Right hindlimb (tissue), 1 donor: ENCODE results near the gene PXMP4.
"Not testable (repeated sequence)": the region's sequence is repeated elsewhere in the genome, so short reads cannot be mapped to it uniquely, and the experiment has no call there.

Experiments
- DNase-seq: peaks from one replicate; pipeline ENCODE4 v3.0.0-alpha.2; 2018

Gene PXMP4, protein sequence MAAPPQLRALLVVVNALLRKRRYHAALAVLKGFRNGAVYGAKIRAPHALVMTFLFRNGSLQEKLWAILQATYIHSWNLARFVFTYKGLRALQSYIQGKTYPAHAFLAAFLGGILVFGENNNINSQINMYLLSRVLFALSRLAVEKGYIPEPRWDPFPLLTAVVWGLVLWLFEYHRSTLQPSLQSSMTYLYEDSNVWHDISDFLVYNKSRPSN

DNA sequence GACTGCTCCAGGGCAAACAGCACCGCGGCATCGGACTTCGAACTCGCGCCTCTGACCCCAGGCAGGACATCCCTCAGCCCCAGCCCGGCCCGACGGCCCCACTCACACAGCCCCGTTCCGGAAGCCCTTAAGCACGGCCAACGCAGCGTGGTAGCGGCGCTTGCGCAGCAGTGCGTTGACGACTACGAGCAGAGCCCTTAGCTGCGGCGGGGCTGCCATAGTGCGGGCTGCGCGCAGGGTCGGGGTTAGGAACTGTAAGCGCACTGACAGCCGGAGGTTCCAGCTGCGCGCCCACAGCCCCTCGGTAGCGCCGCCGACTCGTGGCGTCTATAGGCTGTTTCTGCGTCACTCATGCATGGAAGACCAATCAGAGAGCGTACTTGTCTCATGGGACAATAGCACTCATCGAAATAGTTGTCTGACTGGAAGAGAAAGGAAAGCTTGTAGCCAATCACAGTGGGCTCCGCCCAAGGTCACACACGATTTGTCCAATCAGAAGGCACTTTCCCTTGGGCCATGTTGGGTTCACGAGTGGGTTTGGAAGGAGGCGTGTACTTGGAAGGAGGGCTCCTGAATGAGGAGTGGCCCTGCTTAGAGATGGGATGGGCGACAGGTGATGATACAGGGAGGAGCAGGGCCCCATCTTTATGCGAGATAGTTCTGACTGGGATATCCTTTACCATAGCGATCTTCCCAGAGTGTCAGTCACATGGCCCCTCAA, at the start of gene PXMP4:
Gene PXMP4, minus strand, starts transcription at position 322 of the 721 bp plus-strand sequence. Its CDS starts 103 bp downstream, at position 219.
- peak; percentile 96 for DNase-seq

DNA sequence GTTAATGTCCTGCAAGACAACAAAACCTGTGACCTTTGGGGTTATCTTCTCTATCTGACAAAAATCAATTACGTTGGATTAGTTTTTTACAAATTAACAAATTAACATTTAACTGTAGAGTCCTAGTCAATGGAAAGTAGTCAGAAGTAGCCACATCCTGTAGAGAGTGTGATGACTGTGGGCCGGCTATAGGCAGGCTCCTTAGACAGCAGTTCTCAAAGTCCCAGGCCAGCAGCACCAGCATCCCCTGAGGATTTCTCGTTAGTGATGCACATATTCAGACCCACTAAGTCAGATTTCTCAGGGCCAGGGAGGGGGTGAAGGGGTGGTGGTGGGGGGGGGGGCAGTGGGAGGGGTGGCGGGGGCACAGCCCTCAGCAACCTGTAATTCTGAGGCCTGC, 48.9 kb upstream of the PXMP4 start:
- no peak for DNase-seq

DNA sequence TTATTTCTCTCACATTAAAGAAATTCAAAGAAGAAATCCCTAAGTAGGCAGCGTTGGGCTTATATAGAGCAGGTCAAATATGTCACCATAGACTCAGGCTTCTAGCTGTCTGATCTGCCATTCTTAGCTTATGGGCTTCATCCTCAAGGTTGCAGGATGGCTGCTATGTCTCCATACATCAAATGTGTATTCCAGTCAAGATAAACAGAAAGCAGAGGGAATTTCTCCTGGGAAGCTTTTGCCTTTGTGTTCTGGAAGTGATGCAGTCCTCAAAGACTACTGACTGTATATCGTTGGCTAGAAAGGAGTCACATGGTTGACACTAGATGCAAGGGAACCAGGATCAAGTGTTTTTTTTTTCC, 47.6 kb upstream of the PXMP4 start:
- DNase-seq = no peak

DNA sequence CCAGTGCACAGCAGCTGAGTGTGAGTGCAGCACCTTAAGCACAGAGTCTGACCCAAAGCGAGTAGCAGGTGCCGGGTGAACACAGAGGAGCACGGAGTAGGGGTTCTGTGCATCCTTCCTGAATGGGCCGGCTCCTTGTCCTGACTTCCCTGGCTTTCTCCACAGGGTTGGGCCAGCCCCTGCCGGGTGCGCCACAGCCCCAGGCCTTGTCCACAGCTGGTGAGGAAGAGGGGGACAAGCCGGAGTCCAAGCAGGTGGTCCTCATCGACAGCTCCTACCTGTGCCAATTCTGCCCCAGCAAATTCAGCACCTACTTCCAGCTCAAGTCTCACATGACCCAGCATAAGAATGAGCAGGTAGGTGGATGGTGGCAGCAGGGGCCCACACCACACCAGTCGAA, 46.6 kb upstream of the PXMP4 start:
- DNase-seq = no peak

DNA sequence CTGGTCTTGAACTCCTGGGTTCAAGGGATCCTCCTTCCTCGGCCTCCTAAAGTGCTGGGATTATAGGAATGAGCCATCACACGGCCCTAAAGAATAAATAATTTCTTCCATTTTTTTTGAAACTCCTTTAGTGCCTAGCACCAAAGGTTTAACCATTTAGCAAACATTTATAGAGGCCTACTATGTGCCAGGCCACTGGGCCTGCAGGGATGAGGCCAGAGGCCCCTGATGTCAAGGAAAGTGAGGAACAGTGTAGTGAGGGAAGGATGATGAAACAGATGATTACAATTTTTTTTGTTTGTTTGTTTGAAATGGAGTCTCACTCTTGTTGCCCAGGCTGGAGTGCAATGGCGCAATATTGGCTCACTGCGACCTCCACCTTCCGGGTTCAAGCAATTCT, 45.5 kb upstream of the PXMP4 start:
- DNase-seq = no peak

DNA sequence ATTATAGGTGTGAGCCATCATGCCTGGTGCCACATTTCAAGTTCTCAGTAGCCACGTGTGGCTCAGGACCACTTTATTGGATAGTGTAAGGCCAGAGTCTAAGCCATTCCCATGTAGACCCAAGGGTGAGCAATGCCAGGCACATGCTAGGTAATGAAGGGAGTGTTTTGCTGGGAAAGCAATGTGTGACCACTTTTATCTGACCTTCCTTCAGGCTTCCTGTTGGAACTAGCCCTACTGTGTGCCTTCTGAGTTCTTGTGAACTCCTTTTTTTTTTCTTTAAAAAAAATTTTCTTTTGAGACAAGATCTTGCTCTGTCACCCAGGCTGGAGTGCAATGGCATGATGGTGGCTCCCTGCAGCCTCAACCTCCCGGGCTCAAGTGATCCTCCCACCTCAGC, 45.0 kb upstream of the PXMP4 start:
- no peak for DNase-seq

DNA sequence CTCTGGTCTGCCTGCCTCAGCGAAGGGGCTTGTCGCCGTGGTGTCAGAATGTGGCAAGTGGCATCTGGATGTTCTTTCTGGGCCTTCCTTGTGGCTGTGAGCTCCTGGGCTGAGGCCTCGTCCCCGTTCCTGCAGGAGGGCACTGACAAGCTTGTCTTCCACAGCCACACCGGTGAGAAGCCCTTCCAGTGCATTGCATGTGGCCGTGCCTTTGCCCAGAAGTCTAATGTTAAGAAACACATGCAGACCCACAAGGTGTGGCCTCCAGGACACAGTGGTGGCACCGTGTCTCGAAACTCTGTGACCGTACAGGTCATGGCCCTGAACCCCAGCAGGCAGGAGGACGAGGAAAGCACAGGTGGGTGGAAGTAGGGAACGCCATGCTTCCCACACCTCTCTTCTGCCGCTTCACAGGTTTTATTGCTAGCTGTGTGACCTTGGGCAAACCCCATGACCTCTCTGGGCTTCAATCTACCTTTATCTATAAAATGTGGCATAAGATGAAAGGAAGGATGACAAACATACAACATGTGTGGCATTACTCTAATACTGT, 41.7 kb upstream of the PXMP4 start:
- DNase-seq = no peak

DNA sequence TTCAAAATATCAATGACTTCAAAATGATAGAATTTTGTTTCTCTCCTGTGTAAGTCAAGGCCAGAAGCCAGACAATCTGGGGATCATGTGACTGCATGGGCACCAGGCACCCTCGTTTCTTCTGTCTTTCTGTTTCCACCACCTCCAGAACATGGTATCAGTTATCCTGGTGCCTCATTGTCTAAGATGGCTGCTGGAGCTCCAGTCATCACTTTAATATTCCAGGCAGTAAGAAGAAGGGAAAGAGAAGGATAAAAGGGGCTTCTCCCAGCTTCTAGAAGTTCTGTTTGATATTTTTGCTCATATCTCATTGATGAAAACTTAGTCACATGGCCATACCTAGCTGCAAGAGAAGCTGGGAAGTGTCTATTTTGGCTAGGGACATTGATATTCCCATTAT, 37.3 kb upstream of the PXMP4 start:
- no peak for DNase-seq

DNA sequence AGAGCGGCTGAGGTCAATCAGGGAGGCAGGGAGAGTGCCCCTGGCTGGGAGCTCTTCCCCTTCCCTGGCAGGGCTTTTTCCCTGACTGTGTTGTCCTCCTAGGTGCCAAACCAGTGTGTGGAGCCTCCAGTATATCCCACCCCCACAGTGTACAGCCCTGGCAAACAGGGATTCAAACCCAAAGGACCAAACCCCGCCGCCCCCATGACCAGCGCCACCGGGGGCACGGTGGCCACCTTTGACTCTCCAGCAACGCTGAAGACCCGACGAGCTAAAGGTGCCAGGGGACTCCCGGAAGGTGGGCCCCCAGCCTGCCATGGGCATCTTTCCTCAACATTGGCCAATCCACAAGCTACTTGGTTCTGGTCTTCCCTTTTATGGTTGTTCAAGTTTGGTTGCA, 36.9 kb upstream of the PXMP4 start:
- no peak for DNase-seq

DNA sequence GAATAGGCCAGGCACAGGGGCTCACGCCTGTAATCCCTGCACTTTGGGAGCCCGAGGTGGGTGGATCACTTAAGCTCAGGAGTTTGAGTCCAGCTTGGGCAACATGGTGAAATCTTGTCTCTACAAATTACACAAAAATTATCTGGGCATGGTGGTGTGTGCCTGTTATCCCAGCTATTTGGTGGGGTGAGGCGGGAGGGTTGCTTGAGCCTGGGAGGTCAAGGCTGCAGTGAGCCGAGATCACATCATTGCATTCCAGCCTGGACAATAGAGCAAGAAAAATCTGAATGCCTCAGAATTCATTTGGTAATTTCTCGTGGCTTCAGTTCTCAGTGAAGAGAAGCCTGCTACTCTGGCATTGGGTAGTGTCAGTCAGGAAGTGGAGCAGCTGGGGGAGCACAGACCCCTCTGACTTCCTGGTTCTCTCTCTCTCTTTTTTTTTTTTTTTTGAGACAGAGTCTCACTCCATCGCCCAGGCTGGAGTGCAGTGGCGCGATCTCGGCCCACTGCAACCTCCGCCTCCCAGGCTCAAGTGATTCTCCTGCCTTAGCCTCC, 35.9 kb upstream of the PXMP4 start:
- DNase-seq = not testable (repeated sequence)

DNA sequence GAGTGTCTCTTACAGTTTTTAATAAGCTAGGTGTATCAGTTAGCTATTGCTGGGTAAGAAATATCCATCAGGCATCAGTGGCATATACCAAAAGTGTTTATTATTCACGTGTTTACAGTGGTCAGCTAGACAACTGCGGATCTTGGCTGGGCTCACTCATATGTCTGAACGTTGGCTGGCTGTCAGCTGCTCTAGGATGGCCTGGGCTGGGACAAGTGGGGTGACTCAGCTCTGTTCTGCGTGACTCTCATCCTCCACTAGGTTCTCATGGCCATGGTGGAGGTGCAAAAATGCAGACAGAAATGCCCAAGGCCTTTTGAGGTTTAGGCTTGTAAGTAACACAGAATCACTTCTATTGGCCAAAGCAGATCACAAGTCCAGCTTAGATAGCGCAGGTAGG, 33.7 kb upstream of the PXMP4 start:
- no peak for DNase-seq

DNA sequence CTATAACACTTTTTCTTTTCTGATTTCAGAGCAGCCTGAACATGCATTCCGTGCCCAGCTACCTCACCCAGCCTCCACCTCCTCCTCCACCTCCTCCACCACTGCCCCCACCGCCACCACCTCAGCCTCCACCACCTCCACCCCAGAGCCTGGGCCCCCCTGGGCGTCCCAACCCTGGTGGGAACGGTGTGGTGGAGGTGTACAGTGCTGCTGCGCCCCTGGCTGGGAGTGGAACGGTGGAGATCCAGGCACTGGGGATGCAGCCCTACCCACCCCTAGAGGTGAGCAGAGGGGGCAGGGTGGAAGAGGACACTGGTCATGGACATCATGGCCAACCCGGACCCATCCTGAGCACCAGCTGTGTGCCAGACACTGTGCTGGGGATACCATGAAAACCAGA, 33.0 kb upstream of the PXMP4 start:
- no peak for DNase-seq

DNA sequence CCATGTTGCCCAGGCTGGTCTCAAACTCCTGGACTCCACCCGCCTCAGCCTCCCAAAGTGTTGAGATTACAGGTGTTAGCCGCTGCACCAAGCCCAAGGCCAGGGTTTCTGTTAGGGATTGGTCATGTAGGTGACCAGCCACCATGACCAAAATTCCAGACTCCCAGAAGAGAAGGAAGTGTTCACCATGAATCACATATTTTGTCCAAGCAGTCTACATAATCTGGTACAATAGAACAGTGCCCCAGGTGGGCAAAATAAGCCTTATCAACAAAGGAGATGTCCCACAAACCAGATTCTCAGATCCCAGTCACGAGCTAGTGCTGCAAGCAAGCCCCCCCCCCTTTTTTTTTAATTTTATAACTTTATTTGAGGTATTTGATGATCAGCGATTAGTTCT, 31.7 kb upstream of the PXMP4 start:
- no peak for DNase-seq

DNA sequence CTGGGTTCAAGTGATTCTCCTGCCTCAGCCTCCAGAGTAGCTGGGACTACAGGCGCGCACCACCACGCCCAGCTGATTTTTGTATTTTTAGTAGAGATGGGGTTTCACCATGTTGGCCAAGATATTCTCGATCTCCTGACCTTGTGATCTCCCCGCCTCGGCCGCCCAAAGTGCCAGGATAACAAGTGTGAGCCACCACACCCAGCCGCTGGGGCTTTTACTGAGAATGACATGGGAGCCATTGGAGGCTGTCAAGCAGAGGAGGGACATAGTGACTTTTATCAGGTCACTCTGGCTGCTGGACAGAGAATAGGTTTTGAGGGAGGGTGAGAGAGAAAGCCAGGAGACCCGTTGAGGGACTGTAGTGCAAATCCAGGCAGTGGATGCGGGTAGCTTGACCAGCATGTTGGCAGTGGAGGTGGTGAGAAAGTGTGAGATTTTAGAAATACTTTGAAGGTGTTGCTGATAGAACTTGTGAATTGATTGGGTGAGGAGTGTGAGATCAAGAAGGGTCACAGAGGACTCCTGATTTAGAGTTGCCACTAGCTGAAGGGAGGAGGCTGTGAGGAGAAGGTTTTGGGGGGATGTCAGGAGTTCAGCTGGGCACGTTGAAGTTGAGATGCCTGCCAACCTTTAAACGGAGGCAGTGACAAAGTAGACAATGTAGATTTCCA, 26.4 kb upstream of the PXMP4 start:
- no peak for DNase-seq

DNA sequence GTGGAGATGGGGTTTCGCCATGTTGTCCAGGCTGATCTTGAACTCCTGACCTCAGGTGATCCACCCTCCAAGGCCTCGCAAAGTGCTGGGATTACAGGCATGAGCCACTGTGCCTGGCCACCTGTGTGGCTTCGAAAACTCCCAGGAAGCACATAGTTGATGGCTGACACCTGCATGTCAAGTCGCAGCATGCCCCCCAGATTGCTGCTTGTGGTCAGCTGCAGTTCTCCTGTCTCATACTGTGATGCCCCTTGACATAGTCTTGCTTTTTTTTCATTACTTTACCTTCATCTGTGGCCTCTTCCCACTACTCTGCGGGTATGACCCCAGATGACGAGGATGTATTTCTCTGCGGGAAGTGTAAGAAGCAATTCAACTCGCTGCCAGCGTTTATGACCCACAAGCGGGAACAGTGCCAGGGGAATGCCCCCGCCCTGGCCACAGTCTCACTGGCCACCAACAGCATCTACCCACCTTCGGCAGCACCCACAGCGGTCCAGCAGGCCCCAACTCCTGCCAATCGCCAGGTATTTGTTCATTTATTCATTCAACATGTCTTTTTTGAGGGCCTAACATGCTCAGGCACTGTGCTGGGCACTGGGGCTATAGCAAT, 24.8 kb upstream of the PXMP4 start:
- DNase-seq = no peak

DNA sequence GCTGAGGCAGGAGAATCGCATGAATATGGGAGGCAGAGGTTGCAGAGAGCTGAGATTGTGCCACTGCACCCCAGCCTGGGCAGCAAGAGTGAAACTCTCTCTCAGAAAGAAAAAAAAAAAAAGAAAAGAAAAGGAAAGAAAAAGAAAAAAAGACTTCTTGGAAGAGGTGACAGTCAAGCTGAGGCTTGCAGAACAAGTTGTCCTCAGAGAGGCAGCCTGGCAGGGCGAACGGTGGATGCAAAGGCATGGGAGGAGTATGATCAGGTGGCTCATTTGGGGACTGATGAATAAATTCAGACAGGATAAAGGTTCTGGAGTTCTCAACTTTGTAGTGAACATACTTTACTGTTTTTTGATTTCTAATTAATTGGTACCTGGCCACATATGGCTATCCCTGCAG, 24.1 kb upstream of the PXMP4 start:
- no peak for DNase-seq

DNA sequence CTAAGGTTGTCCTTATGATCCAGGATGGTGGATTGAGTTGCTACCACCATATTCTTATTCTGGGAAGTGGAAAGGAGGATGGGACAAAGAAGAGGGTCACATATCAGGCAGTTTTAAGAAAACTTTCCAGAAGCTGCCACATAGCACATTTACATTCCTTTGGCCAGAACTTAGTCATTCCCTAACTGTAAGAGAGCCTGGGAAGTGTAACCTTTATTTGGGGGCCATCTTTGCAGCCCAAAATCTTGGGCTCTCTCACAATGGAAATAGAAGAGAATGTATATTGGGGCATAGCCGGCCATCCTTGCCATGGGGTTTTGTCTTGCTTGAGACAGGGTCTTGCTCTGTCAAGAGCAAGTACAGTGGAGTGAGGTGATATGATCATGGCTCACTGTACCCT, 20.1 kb upstream of the PXMP4 start:
- DNase-seq = no peak

DNA sequence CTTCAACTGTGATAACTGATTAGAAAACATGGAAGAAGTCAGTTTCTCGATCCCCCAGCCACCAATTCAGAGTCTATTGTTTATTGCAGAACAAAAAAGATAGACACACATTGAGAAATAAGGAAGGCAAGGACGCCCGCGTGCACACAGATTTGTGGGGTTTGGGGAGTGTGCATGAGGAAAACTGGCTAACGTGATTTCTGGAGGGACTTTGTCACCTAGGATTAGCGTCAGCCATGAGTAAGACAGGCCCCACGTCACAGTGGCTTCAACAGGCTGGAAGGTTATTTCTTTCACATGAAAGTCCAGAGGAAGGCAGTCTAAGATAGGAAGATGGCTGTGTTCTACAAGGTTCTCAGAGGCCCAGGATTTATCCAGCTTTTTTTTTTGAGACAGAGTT, 19.4 kb upstream of the PXMP4 start:
- DNase-seq = no peak

DNA sequence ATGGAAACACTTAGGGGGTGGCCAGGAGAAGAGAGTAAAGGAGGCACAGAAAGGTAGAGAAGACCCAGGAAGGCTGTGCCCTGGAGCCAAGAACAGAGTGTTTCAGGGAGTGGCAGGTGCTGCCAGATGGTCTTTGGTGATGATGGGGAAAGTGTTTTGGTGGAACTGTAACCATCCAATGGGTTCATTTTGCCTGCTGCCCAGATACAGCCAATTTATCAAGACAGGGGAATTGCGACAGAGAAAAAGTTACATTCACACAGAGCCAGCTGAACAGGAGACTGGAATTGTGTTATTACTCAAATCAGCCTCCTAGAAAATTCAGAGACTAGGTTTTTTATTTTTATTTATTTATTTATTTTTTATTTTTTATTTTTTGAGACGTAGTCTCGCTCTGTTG, 16.9 kb upstream of the PXMP4 start:
- DNase-seq = no peak

DNA sequence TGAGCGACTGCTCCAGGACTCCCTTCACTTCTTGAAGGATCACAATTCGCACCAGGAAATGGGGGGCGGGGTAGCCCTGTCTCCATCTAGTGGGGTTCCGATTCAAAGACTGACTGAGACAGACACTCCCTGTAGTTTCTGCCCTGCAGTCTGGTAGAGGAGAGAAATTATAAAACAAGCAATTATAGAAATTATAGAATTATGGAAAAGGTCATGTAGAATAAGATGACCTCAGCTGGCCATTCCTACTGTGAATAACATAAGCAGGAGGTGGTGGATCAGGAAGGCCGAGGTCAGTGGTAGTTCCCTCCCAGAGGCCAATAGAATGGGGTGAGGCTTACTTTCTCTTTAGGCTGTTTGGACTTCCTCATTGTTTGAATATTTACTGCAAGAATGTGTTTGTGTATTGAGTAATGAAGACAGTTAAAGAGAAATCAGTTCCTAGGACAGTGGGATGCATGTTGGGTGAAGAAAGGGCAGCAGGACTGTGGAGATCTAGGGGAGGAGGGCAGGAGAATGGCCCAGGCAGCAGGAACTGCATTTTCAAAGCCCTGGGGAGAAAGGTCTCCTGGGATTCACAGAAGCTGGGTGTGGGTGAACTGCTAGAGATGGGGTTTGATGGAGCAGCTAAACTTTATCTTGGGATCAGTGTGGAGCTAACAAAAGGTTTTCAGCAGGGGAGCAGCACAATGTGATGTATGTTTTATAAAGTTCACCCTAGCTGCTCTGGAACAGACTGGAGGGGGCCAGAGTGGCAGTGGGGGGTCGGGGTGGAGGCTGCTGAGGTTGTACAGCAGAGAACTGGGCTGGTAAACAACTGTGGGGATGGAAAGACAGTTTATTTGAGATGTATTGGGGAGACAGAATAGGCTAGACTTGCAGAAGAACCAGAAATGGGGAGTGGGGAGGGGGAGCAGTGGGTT, 13.8 kb upstream of the PXMP4 start:
- DNase-seq = peak; percentile 24

DNA sequence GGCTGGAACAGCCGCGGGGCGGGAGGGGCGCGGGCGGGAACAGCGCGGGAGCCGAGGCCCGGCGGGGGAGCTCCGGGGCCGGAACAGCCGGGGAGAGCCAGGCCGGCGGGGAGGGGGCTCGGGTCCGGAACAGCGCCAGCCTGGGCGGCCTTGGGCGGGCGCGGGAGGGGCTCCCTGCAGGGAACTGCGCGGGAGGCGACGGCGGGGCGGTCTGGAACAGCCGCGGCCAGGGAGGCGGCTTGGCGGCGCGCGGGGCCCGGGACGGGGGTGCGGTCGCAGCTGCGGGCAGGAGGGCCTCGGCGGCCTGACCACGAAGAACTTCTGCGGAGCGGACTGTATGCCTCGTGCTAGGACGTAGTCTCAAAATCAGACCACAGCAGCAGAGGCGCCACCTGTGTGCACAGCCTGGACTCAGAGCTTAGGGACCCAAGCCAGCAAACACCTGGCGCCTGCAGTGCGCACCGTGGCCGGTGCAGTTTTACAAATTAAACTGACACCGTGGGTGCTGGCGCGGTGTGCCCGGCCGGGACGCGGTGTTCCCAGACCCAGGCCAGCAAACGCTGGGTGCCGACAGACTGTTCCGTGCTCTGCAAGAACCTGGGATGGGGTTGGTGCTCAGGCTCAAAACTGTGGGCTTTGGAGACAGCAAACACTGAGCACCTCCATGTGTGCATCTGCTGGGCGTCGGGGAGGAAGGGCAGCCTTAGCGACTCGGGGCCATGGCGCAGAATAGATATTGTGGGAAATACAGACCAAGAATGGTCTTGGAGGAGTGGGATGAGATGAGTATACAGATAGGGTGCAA, 12.3 kb upstream of the PXMP4 start:
- peak; percentile 94 for DNase-seq
